H1 (cell line): ENCODE data around the gene ZSCAN21. TPM values are rescaled to one million over a fixed set of nuclear protein-coding genes. Genes with fewer than 3 reads are reported as not detected.

Experiments
- CTCF ChIA-PET: fragments of 300-600 bp; sonication (Branson Sonifier 250); formaldehyde crosslinking; loops from one replicate; lab custom pipeline; 2021; ENCODE audit not compliant: partially characterized antibody; lab: Charles Lee
- POLR2A ChIA-PET: fragments of 300-600 bp; sonication (Branson Sonifier 250); formaldehyde crosslinking; loops from one replicate; lab custom pipeline; 2021; ENCODE audit warnings: inconsistent platforms; ENCODE audit not compliant: partially characterized antibody; lab: Charles Lee
- DNase-seq, 2 experiments: peaks; one replicate each; pipeline versions ENCODE4 v3.0.0 to v3.0.0-alpha.2; 2010 to 2022; ENCODE audit warnings: low spot score in 2 of 2, low read depth in 1 of 2, mixed read lengths in 1 of 2
- FAIRE-seq: peaks from 2 replicates; lab custom pipeline; 2011; peaks lifted over from hg19 to GRCh38; lab: Jason Lieb, UNC
- H2AFZ ChIP-seq: 2 replicates; pipeline ENCODE4 v1.8.1; 2012; ENCODE audit warnings: low read length, inconsistent platforms
- H2AK5ac ChIP-seq: 2 replicates; pipeline ENCODE4 v1.6.1; 2013; ENCODE audit warnings: low read depth, low read length
- H2BK120ac ChIP-seq: replicated peaks from 2 replicates; pipeline ENCODE3; 2013; ENCODE audit warnings: low read depth, low read length, inconsistent platforms
- H2BK12ac ChIP-seq: 2 replicates; pipeline ENCODE4 v1.6.1; 2013; ENCODE audit warnings: low read depth, low read length
- H2BK15ac ChIP-seq: 2 replicates; pipeline ENCODE4 v1.6.1; 2013; ENCODE audit warnings: low read length
- H2BK20ac ChIP-seq: 2 replicates; pipeline ENCODE4 v1.6.1; 2013; ENCODE audit warnings: low read length
- H2BK5ac ChIP-seq: 2 replicates; pipeline ENCODE4 v1.6.1; 2013; ENCODE audit warnings: low read depth, low read length
- H3K14ac ChIP-seq: 2 replicates; pipeline ENCODE4 v1.6.1; 2013; ENCODE audit warnings: inconsistent platforms; ENCODE audit not compliant: insufficient read length
- H3K18ac ChIP-seq: 2 replicates; pipeline ENCODE4 v1.6.1; 2013; ENCODE audit warnings: low read length; ENCODE audit errors: extremely low read depth
- H3K23ac ChIP-seq: 2 replicates; pipeline ENCODE4 v1.6.1; 2013; ENCODE audit warnings: inconsistent platforms; ENCODE audit not compliant: insufficient read length
- H3K23me2 ChIP-seq: 2 replicates; pipeline ENCODE4 v1.6.1; 2013; ENCODE audit warnings: low read depth, low read length
- H3K27ac ChIP-seq: 2 replicates; pipeline ENCODE4 v1.6.1; 2011; ENCODE audit warnings: low read depth, low read length, inconsistent platforms
- H3K27me3 ChIP-seq, 4 experiments: replicated peaks in 1 of 4; 1 replicate in 1 of 4; 2 replicates in 3 of 4; pipeline versions ENCODE4 v1.6.1 to v1.8.1; 2011 to 2013; ENCODE audit warnings: low read length in 3 of 4, mild to moderate bottlenecking in 3 of 4, inconsistent platforms in 2 of 4, mixed read lengths in 2 of 4, moderate library complexity in 1 of 4; ENCODE audit not compliant: control insufficient read depth in 3 of 4, insufficient read depth in 3 of 4; ENCODE audit errors: extremely low read depth in 1 of 4
- H3K36me3 ChIP-seq, 4 experiments: 2 replicates each; pipeline versions ENCODE4 v1.6.1 to v1.8.1; 2011 to 2013; ENCODE audit warnings: mild to moderate bottlenecking in 4 of 4, low read length in 3 of 4, moderate library complexity in 2 of 4, control low read depth in 1 of 4, inconsistent platforms in 1 of 4; ENCODE audit not compliant: insufficient read depth in 4 of 4, control insufficient read depth in 2 of 4
- H3K4ac ChIP-seq: replicated peaks from 2 replicates; pipeline ENCODE3; 2013; ENCODE audit warnings: low read length, low read depth, mixed read lengths, inconsistent platforms; ENCODE audit not compliant: insufficient read length
- H3K4me1 ChIP-seq, 4 experiments: replicated peaks in 1 of 4; 1 replicate in 1 of 4; 2 replicates in 3 of 4; pipeline versions ENCODE4 v1.6.1 to v1.8.1; 2011 to 2013; ENCODE audit warnings: low read length in 3 of 4, inconsistent platforms in 2 of 4, mixed read lengths in 1 of 4; ENCODE audit not compliant: insufficient read depth in 4 of 4, control insufficient read depth in 3 of 4
- H3K4me2 ChIP-seq, 2 experiments: 2 replicates each; pipeline versions ENCODE4 v1.6.1 to v1.8.1; 2011 to 2013; ENCODE audit warnings: low read depth in 2 of 2, low read length in 2 of 2, control low read depth in 1 of 2, inconsistent platforms in 1 of 2, mild to moderate bottlenecking in 1 of 2; ENCODE audit not compliant: insufficient read depth in 1 of 2
- H3K4me3 ChIP-seq, 4 experiments: fragments of 200-600, 300-600 bp in 1 of 4; sonication (generic), shearing (Covaris generic), sonication (Bioruptor Twin) in 1 of 4; 2 replicates each; pipeline versions ENCODE4 v1.5.1 to v1.8.1; 2011 to 2016; ENCODE audit warnings: low read length in 4 of 4, low read depth in 3 of 4, control low read depth in 2 of 4, inconsistent platforms in 2 of 4, mild to moderate bottlenecking in 2 of 4, mixed read lengths in 1 of 4, moderate library complexity in 1 of 4; ENCODE audit not compliant: insufficient read depth in 2 of 4; ENCODE audit errors: extremely low read depth in 1 of 4
- H3K56ac ChIP-seq: replicated peaks from 2 replicates; pipeline ENCODE3; 2013; ENCODE audit warnings: low read depth, mild to moderate bottlenecking, mixed read lengths, low read length, inconsistent platforms; ENCODE audit not compliant: insufficient read length
- H3K79me1 ChIP-seq: 2 replicates; pipeline ENCODE4 v1.6.1; 2013; ENCODE audit warnings: low read depth, low read length, control low read depth
- H3K79me2 ChIP-seq, 2 experiments: 2 replicates each; pipeline versions ENCODE4 v1.6.1 to v1.8.1; 2012 to 2013; ENCODE audit warnings: low read length in 2 of 2, mild to moderate bottlenecking in 2 of 2, inconsistent platforms in 1 of 2; ENCODE audit not compliant: insufficient read depth in 2 of 2, control insufficient read depth in 1 of 2
- H3K9ac ChIP-seq, 4 experiments: replicated peaks in 1 of 4; 1 replicate in 1 of 4; 2 replicates in 3 of 4; pipeline versions ENCODE4 v1.6.1 to v1.8.1; 2011 to 2013; ENCODE audit warnings: low read depth in 3 of 4, low read length in 3 of 4, control low read depth in 2 of 4, mild to moderate bottlenecking in 2 of 4, moderate library complexity in 2 of 4, inconsistent platforms in 1 of 4; ENCODE audit errors: extremely low read depth in 1 of 4
- H3K9me3 ChIP-seq, 2 experiments: 2 replicates each; pipeline versions ENCODE4 v1.6.1 to v1.8.1; 2012 to 2013; ENCODE audit warnings: mild to moderate bottlenecking in 2 of 2, moderate library complexity in 2 of 2, control low read depth in 1 of 2, inconsistent platforms in 1 of 2, low read depth in 1 of 2, low read length in 1 of 2, mixed read lengths in 1 of 2; ENCODE audit not compliant: insufficient read depth in 2 of 2
- H4K20me1 ChIP-seq, 2 experiments: replicated peaks in 1 of 2; 2 replicates each; pipeline versions ENCODE3 to v1.8.1; 2011 to 2013; ENCODE audit warnings: inconsistent platforms in 2 of 2, low read length in 2 of 2, mild to moderate bottlenecking in 1 of 2; ENCODE audit not compliant: insufficient read depth in 2 of 2, control insufficient read depth in 1 of 2
- H4K5ac ChIP-seq: 2 replicates; pipeline ENCODE4 v1.6.1; 2013; ENCODE audit warnings: low read length, low read depth, mixed read lengths, inconsistent platforms; ENCODE audit not compliant: insufficient read length
- H4K8ac ChIP-seq: 2 replicates; pipeline ENCODE4 v1.8.0; 2013; ENCODE audit warnings: mild to moderate bottlenecking, moderate library complexity, low read length, inconsistent platforms; ENCODE audit not compliant: insufficient read depth; ENCODE audit errors: extremely low read depth
- H4K91ac ChIP-seq: replicated peaks from 2 replicates; pipeline ENCODE3; 2013; ENCODE audit warnings: low read length, mixed read lengths, inconsistent platforms; ENCODE audit not compliant: insufficient read length
- ATF2 ChIP-seq: IDR thresholded peaks from 2 replicates; pipeline ENCODE4 v1.6.1; 2012; ENCODE audit warnings: low read length, inconsistent platforms
- GABPA ChIP-seq: IDR thresholded peaks from 2 replicates; pipeline ENCODE4 v1.6.1; 2011; ENCODE audit warnings: mild to moderate bottlenecking, low read length, moderate library complexity, borderline replicate concordance; ENCODE audit not compliant: insufficient read depth
- MAFK ChIP-seq: IDR thresholded peaks from 2 replicates; pipeline ENCODE4 v1.6.1; 2012; ENCODE audit warnings: low read depth, mild to moderate bottlenecking, improper control_type of control experiment, low read length
- RNF2 ChIP-seq: fragments of 200-900, 300-1000 bp; sonication (generic); IDR thresholded peaks from 2 replicates; pipeline ENCODE4 v1.7.1; 2016; ENCODE audit warnings: borderline replicate concordance, low read depth, mild to moderate bottlenecking, antibody characterized with exemption, low read length; ENCODE audit not compliant: poor library complexity, severe bottlenecking; ENCODE audit errors: missing control alignments
- SP2 ChIP-seq: IDR thresholded peaks from 2 replicates; pipeline ENCODE4 v1.6.1; 2012; ENCODE audit warnings: mild to moderate bottlenecking, low read length, inconsistent platforms
- TBP ChIP-seq: IDR thresholded peaks from 2 replicates; pipeline ENCODE4 v1.6.1; 2011; ENCODE audit warnings: low read depth, low read length, improper control_type of control experiment
- WGBS, 2 experiments: shearing (Covaris generic) in 1 of 2; methylation state at CpG; one replicate each; pipeline versions ENCODE4 v1.1.6 to v1.1.7; 2013 to 2015; ENCODE audit warnings: low lambda C conversion rate in 2 of 2, mixed read lengths in 2 of 2, inconsistent platforms in 1 of 2, low coverage in 1 of 2, missing lambda C conversion rate in 1 of 2; ENCODE audit not compliant: insufficient replicate concordance in 2 of 2, insufficient coverage in 1 of 2, insufficient read length in 1 of 2; ENCODE audit errors: extremely low coverage in 1 of 2, missing lambda C conversion rate in 1 of 2; 5-methylcytosine and 5-hydroxymethylcytosine counted together
- polyA plus RNA-seq, 7 experiments: library from polyadenylated mRNA; depleted of rRNA in 3 of 7; stranded (reverse) in 5 of 7; unstranded in 2 of 7; fragments of >200 nt in 5 of 7; fragments of 200-250 nt in 2 of 7; gene quantifications; 1 replicate in 5 of 7; 2 replicates in 1 of 7; 4 replicates in 1 of 7; pipeline versions ENCODE4 v1.2.1 to v1.2.3, GENCODE V29; 2011 to 2013; ENCODE audit warnings: missing spikeins in 2 of 7, mixed read lengths in 2 of 7
- total RNA-seq: library from RNA; stranded (reverse); fragmentation: NEBNext Ultra II Directional; extraction: Animal tissue kit (Norgen Biotek cat#: 25700); gene quantifications from 2 replicates; pipeline ENCODE4 v1.2.1, GENCODE V29; 2021
- TF ChIP-seq, protein P1 (sequence below): IDR thresholded peaks from 2 replicates; pipeline ENCODE4 v1.6.1; 2011; ENCODE audit warnings: low read length, improper control_type of control experiment

Gene ZSCAN21
- total and polyA plus RNA-seq, 2 of the 8 experiments (the other 6 are each of a cell fraction or from before 2014, with no cell fraction given): 15.4 to 26.1 TPM

- Histone ChIP-seq H2BK5ac (no peak overlapping the region), H4K5ac (no peak overlapping the region), H3K9me3 (no peaks in the 10 kb centered on the region), H3K4ac (no peak overlapping the region), H3K18ac (no peak overlapping the region), H2AFZ (no peak overlapping the region), H2BK12ac (no peak overlapping the region), H3K36me3 (peaks cover 0 to 10% (median 0%) of the 10 kb centered on the region in 4 experiments; a peak in 2 of 8 replicates), H2BK120ac (no peak overlapping the region), H3K79me2 (peaks cover 20 to 59% of the 10 kb centered on the region in 2 experiments), H2BK20ac (no peak overlapping the region), H4K20me1 (peaks cover 4 to 8% of the 10 kb centered on the region in 2 experiments), H3K27ac (no peak overlapping the region), H4K8ac (no peak overlapping the region), H3K79me1 (peaks cover 10% of the 10 kb centered on the region), H3K23me2 (peaks cover 9% of the 10 kb centered on the region), H3K9ac (no peak overlapping the region), H3K56ac (no peak overlapping the region), H3K4me1 (peaks cover 0 to 4% (median 1%) of the 10 kb centered on the region in 4 experiments; a peak in 3 of 7 replicates), H2AK5ac (no peak overlapping the region), H3K4me3 (no peak overlapping the region), H2BK15ac (no peak overlapping the region), H3K4me2 (no peak overlapping the region; a peak in 2 of 4 replicates), H3K27me3 (no peaks in the 10 kb centered on the region), H3K23ac (no peak overlapping the region), H4K91ac (no peak overlapping the region), H3K14ac (no peak overlapping the region)
- DNase-seq (no peak), FAIRE-seq (no peak)
- POLR2A ChIA-PET: interaction anchor here (1.1 to 7.4 kb wide), 10 partner anchors 11 to 83 kb away, joined by 3 to 47 read pairs (median 4); partner anchors contain the start of gene ZSCAN21
- TF ChIP-seq ATF2: no peak
- TF ChIP-seq, protein P1, sequence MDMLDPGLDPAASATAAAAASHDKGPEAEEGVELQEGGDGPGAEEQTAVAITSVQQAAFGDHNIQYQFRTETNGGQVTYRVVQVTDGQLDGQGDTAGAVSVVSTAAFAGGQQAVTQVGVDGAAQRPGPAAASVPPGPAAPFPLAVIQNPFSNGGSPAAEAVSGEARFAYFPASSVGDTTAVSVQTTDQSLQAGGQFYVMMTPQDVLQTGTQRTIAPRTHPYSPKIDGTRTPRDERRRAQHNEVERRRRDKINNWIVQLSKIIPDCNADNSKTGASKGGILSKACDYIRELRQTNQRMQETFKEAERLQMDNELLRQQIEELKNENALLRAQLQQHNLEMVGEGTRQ: no peak
- TF ChIP-seq MAFK: no peak
- TF ChIP-seq TBP: no peak
- TF ChIP-seq GABPA: no peak
- no peak for TF ChIP-seq SP2
- TF ChIP-seq RNF2: no peak
- CTCF ChIA-PET: interaction anchor here (1.1 to 9.7 kb wide), 8 partner anchors 9 to 104 kb away, joined by 3 to 99 read pairs (median 3); no protein-coding TSS in a partner anchor
- 96% methylated on average over 11 of the region's 11 CpGs; no CpG with 5 or more reads in 1 of the 2 experiments for WGBS, 2 experiments
Measured at GRCh38 chr7:100017300-100017699, 32.3 kb upstream of the ZSCAN21 start.
